PC-9 (cell line): ENCODE measurements around the gene PARK7. TPM values are rescaled to one million over a fixed set of nuclear protein-coding genes. Genes with fewer than 3 reads are reported as not detected.

ENCODE experiments used
- BruUV-seq: library from RNA; stranded (reverse); fragments of 400-500 nt; replicated peaks from 2 replicates; lab custom pipeline; 2021; lab: Mats Ljungman, UMichigan
- CTCF ChIA-PET: fragments of 300-600 bp; sonication (Branson Sonifier 250); formaldehyde crosslinking; loops from one replicate; lab custom pipeline; 2022; ENCODE audit warnings: antibody characterized with exemption; lab: Charles Lee
- POLR2A ChIA-PET: fragments of 300-600 bp; sonication (Branson Sonifier 250); formaldehyde crosslinking; loops from one replicate; lab custom pipeline; 2022; ENCODE audit warnings: antibody characterized with exemption; ENCODE audit not compliant: unreplicated experiment; lab: Charles Lee
- DNase-seq, 2 experiments: peaks; one replicate each; pipeline versions ENCODE4 v3.0.0 to v3.0.0-alpha.2; 2015 to 2022; ENCODE audit warnings: mixed read lengths in 1 of 2
- H2AFZ ChIP-seq: fragments of 200-600 bp; sonication (generic); 2 replicates; pipeline ENCODE4 v1.8.1; 2017; ENCODE audit warnings: antibody characterized with exemption
- H3F3A ChIP-seq: fragments of 200-600 bp; sonication (generic); 2 replicates; pipeline ENCODE4 v1.8.1; 2017; ENCODE audit warnings: antibody characterized with exemption, mild to moderate bottlenecking, low read depth; ENCODE audit not compliant: insufficient read depth
- H3K27ac ChIP-seq: fragments of 200-600 bp; sonication (generic); 2 replicates; pipeline ENCODE4 v1.6.1; 2016; ENCODE audit warnings: mixed run types
- H3K27me3 ChIP-seq: fragments of 200-600 bp; sonication (generic); 2 replicates; pipeline ENCODE4 v1.6.1; 2016; ENCODE audit warnings: low read depth, mixed run types; ENCODE audit not compliant: insufficient read depth
- H3K36me3 ChIP-seq: fragments of 200-600 bp; sonication (generic); 2 replicates; pipeline ENCODE4 v1.6.1; 2016; ENCODE audit warnings: low read depth, mixed run types
- H3K4me1 ChIP-seq: fragments of 200-600 bp; sonication (generic); replicated peaks from 2 replicates; pipeline ENCODE4 v1.6.1; 2016; ENCODE audit warnings: mixed run types; ENCODE audit not compliant: insufficient read depth
- H3K4me2 ChIP-seq: fragments of 200-600 bp; sonication (generic); 2 replicates; pipeline ENCODE4 v1.6.1; 2017; ENCODE audit warnings: mixed run types
- H3K4me3 ChIP-seq: fragments of 200-600 bp; sonication (generic); 2 replicates; pipeline ENCODE4 v1.6.1; 2016; ENCODE audit warnings: mixed run types
- H3K79me2 ChIP-seq: fragments of 200-600 bp; sonication (generic); 2 replicates; pipeline ENCODE4 v1.6.1; 2017; ENCODE audit warnings: low read depth, mixed run types
- H3K9me2 ChIP-seq: fragments of 200-600 bp; sonication (generic); 2 replicates; pipeline ENCODE4 v1.8.1; 2017; ENCODE audit warnings: mild to moderate bottlenecking; ENCODE audit not compliant: insufficient read depth
- H3K9me3 ChIP-seq: fragments of 200-600 bp; sonication (generic); 2 replicates; pipeline ENCODE4 v1.8.1; 2016; ENCODE audit warnings: low read depth; ENCODE audit not compliant: insufficient read depth
- H4K20me1 ChIP-seq: fragments of 200-600 bp; sonication (generic); 2 replicates; pipeline ENCODE4 v1.8.1; 2017; ENCODE audit not compliant: insufficient read depth
- CTCF ChIP-seq: fragments of 200-600 bp; sonication (generic); conservative IDR thresholded peaks from 2 replicates; pipeline ENCODE4 v1.6.1; 2017; ENCODE audit warnings: mixed run types, antibody characterized with exemption, mild to moderate bottlenecking, moderate library complexity
- EZH2 ChIP-seq: fragments of 200-600 bp; sonication (generic); IDR thresholded peaks from 2 replicates; pipeline ENCODE4 v1.8.0; 2017; ENCODE audit warnings: antibody characterized with exemption, low read depth
- intact Hi-C: fragments of 100-400 bp; cut with micrococcal nuclease; formaldehyde crosslinking; loops from one replicate; pipeline ENCODE4 v1.10.0; 2022; ENCODE audit not compliant: unreplicated experiment
- total RNA-seq: library from RNA; stranded (reverse); gene quantifications from 2 replicates; pipeline ENCODE4 v1.2.3, GENCODE V29; 2021

Gene PARK7
- total RNA-seq, 1 experiment from 2014 or later, result 291 TPM

GRCh38 chr1:7984811-7985210 is 23.3 kb downstream of the PARK7 start:
- Histone ChIP-seq H2AFZ (no peak overlapping the region), H3K79me2 (peaks cover 16% of the 10 kb centered on the region), H3K36me3 (no peaks in the 10 kb centered on the region; the same call in 1 of the 2 replicates), H3F3A (peaks cover 23% of the 10 kb centered on the region), H3K9me3 (no peaks in the 10 kb centered on the region), H3K27me3 (no peaks in the 10 kb centered on the region), H3K4me1 (peaks cover 23% of the 10 kb centered on the region), H3K4me2 (no peak overlapping the region), H3K27ac (no peak overlapping the region), H3K9me2 (no peaks in the 10 kb centered on the region), H3K4me3 (no peak overlapping the region), H4K20me1 (no peaks in the 10 kb centered on the region)
- DNase-seq, result no peak
- POLR2A ChIA-PET, result no interaction called here
- TF ChIP-seq CTCF, result no peak
- no peak for TF ChIP-seq EZH2
- no TSS peak for BruUV-seq
- CTCF ChIA-PET, result no interaction called here
- intact Hi-C loops, result no loop called here

DNA sequence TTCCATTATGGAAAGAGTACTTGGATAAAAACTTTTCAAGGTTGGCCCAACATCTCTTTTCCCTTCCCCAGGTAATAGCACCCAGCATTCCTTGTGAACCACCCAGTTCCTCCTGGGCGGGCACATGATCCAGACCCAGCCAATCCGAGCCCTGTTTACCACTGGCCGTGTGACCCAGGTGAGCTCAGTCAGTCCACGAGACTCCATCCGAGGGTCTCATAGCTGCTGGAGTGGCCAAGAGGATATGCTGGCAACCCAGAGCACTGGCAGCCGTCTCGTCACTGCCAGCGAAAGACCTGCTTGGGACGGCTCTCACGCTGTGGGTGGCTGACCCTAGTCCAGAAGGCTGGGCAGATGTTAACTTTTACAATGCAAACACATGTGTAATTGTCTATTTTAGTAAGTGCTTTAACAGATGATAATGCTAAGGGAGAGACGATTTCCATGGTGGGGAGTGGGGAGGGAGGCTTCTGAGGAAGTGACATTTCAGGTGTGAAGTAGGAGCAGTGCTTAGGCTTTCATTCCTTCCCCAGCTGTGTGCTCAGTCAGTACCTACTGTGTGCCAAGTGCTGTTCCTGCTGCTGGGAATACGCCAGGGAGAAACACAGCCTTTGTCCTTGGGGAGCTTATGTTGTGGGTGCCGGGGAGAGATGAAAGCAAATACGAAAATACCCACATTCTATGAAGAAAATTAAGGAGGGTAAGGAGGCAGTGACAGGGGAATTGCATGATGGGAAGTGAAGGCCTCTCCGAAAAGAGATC is 24.5 kb downstream of the PARK7 start:
- Histone ChIP-seq H3K36me3 (no peaks in the 10 kb centered on the region; the same call in 1 of the 2 replicates), H3K4me3 (no peak overlapping the region), H4K20me1 (no peaks in the 10 kb centered on the region), H3K4me1 (peaks cover 23% of the 10 kb centered on the region), H3K9me2 (no peaks in the 10 kb centered on the region), H3K79me2 (peaks cover 16% of the 10 kb centered on the region), H3K27me3 (no peaks in the 10 kb centered on the region), H3K4me2 (no peak overlapping the region), H3K27ac (no peak overlapping the region), H3K9me3 (no peaks in the 10 kb centered on the region), H3F3A (peaks cover 23% of the 10 kb centered on the region; the same call in 1 of the 2 replicates), H2AFZ (no peak overlapping the region)
- no TSS peak for BruUV-seq
- DNase-seq, result no peak
- TF ChIP-seq CTCF (no peak), EZH2 (no peak)
- intact Hi-C loops, result no loop called here
- ChIA-PET POLR2A (no interaction called here), CTCF (interaction anchor here (0.6 kb wide), 1 partner anchor 346 kb away, joined by 3 read pairs; no protein-coding TSS in a partner anchor)

- Histone ChIP-seq H3K79me2 (peaks cover 15% of the 10 kb centered on the region), H3K36me3 (no peaks in the 10 kb centered on the region; the same call in 1 of the 2 replicates), H3F3A (peaks cover 23% of the 10 kb centered on the region; the same call in 1 of the 2 replicates), H3K9me2 (no peaks in the 10 kb centered on the region), H4K20me1 (no peaks in the 10 kb centered on the region), H3K27ac (peak overlapping the region; percentile 69; the same call in 1 of the 2 replicates), H3K4me3 (no peak overlapping the region), H2AFZ (no peak overlapping the region), H3K4me2 (no peak overlapping the region), H3K9me3 (no peaks in the 10 kb centered on the region), H3K4me1 (peaks cover 21% of the 10 kb centered on the region), H3K27me3 (no peaks in the 10 kb centered on the region)
- intact Hi-C loops, result no loop called here
- ChIA-PET CTCF (no interaction called here), POLR2A (no interaction called here)
- no peak for TF ChIP-seq CTCF
- TF ChIP-seq EZH2, result no peak
- no TSS peak for BruUV-seq
- no peak for DNase-seq
Observed at GRCh38 chr1:7987528-7987927, 26.0 kb downstream of the PARK7 start.
